ENCODE data around the gene USP6NL. TPM values are rescaled to one million over a fixed set of nuclear protein-coding genes. Genes with fewer than 3 reads are reported as not detected.

USP6NL gene
- total RNA-seq, 1 experiment from 2014 or later = 27.5 TPM

DNA sequence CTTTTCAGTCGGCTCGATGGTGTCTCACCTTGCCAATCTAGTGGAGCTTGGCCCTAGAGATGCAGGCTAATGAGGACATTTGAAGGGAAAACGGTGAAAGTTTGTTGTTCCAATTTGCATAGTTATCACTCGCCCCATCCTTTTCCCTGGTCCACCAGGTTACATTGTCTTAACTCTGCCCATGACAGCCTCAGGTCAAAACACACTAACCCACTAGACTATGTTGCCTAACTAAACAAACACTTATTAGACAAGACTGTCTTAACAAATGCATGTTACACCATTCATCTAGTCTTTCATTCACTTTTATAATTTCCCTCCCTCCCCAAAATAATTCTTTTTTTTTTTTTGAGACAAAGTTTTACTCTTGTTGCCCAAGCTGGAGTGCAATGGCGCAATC is 40.7 kb downstream of the USP6NL start:
- intact Hi-C loops (cut with micrococcal nuclease; ENCODE audit: unreplicated experiment) = no loop called here
- peaks cover 57% of the 10 kb centered on the region for H3K4me1 Mint-ChIP-seq (ENCODE audit: low read depth, unreplicated experiment)
- TF ChIP-seq, protein P1, sequence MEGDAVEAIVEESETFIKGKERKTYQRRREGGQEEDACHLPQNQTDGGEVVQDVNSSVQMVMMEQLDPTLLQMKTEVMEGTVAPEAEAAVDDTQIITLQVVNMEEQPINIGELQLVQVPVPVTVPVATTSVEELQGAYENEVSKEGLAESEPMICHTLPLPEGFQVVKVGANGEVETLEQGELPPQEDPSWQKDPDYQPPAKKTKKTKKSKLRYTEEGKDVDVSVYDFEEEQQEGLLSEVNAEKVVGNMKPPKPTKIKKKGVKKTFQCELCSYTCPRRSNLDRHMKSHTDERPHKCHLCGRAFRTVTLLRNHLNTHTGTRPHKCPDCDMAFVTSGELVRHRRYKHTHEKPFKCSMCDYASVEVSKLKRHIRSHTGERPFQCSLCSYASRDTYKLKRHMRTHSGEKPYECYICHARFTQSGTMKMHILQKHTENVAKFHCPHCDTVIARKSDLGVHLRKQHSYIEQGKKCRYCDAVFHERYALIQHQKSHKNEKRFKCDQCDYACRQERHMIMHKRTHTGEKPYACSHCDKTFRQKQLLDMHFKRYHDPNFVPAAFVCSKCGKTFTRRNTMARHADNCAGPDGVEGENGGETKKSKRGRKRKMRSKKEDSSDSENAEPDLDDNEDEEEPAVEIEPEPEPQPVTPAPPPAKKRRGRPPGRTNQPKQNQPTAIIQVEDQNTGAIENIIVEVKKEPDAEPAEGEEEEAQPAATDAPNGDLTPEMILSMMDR (IDR thresholded peaks at IDR 0.05; ENCODE audit: unreplicated experiment) = no peak
- no peak for DNase-seq
- CTCF ChIA-PET = no interaction called here
- no peak overlapping the region for H3K27ac Mint-ChIP-seq (ENCODE audit: unreplicated experiment)
- no TSS peak for BruUV-seq (replicated peaks)
- no peaks in the 10 kb centered on the region for H3K27me3 Mint-ChIP-seq (ENCODE audit: unreplicated experiment)
- no peaks in the 10 kb centered on the region for H3K9me3 Mint-ChIP-seq (ENCODE audit: low read depth, unreplicated experiment)
- H3K36me3 Mint-ChIP-seq (ENCODE audit: insufficient read depth, unreplicated experiment) = no peaks in the 10 kb centered on the region
- no peak overlapping the region for H3K4me3 Mint-ChIP-seq (ENCODE audit: low read depth, unreplicated experiment)

DNA sequence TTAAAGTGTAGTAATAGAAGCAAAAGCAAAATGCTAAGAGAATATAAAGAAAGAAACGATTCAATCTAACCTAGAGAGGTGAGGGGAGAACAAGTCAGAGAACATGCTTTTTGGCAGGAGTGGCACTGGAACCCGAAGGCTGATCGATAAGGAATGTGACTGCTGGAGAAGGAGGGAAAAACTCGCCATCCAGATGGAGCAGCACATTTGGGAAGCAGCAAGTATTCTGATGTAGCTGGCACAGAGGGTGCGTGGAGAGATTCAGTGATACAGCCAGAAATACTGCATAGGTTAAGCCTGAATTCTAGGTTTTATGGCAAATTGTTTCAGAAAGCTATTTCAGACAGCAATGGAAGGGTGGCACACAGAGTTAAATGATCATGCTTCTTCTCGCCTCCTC is 42.0 kb downstream of the USP6NL start:
- CTCF ChIA-PET = no interaction called here
- Mint-ChIP-seq H3K36me3 (ENCODE audit: insufficient read depth, unreplicated experiment) (no peaks in the 10 kb centered on the region), H3K27ac (ENCODE audit: unreplicated experiment) (no peak overlapping the region), H3K9me3 (ENCODE audit: low read depth, unreplicated experiment) (no peaks in the 10 kb centered on the region), H3K4me3 (ENCODE audit: low read depth, unreplicated experiment) (no peak overlapping the region), H3K4me1 (ENCODE audit: low read depth, unreplicated experiment) (peaks cover 55% of the 10 kb centered on the region), H3K27me3 (ENCODE audit: unreplicated experiment) (no peaks in the 10 kb centered on the region)
- no peak for DNase-seq
- TF ChIP-seq, protein P1 (IDR thresholded peaks at IDR 0.05; ENCODE audit: unreplicated experiment) = no peak
- BruUV-seq (replicated peaks) = no TSS peak
- intact Hi-C loops (cut with micrococcal nuclease; ENCODE audit: unreplicated experiment) = no loop called here

DNA sequence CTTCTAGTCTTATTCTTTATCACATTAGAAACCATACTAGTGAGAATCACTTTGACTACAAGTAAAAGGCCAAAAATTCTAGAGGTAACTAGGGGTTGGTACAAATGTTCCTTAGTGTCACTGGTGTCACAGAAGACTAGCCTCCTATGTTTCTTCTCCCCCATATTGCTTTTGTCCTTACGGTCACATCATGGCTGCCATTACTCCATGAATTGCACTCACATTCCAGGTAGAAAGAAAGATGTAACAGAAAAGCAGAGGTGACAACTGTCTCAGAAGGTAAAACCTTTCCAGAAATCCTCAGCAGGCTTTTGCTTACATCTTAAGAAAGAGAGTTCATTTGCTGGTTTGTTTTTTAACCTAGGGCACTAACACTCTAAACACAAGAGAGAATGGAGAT is 42.9 kb downstream of the USP6NL start:
- Mint-ChIP-seq H3K4me1 (ENCODE audit: low read depth, unreplicated experiment) (peaks cover 52% of the 10 kb centered on the region), H3K27ac (ENCODE audit: unreplicated experiment) (no peak overlapping the region), H3K4me3 (ENCODE audit: low read depth, unreplicated experiment) (no peak overlapping the region), H3K36me3 (ENCODE audit: insufficient read depth, unreplicated experiment) (no peaks in the 10 kb centered on the region), H3K27me3 (ENCODE audit: unreplicated experiment) (no peaks in the 10 kb centered on the region), H3K9me3 (ENCODE audit: low read depth, unreplicated experiment) (no peaks in the 10 kb centered on the region)
- CTCF ChIA-PET = no interaction called here
- no peak for DNase-seq
- intact Hi-C loops (cut with micrococcal nuclease; ENCODE audit: unreplicated experiment) = no loop called here
- TF ChIP-seq, protein P1 (IDR thresholded peaks at IDR 0.05; ENCODE audit: unreplicated experiment) = no peak
- no TSS peak for BruUV-seq (replicated peaks)

DNA sequence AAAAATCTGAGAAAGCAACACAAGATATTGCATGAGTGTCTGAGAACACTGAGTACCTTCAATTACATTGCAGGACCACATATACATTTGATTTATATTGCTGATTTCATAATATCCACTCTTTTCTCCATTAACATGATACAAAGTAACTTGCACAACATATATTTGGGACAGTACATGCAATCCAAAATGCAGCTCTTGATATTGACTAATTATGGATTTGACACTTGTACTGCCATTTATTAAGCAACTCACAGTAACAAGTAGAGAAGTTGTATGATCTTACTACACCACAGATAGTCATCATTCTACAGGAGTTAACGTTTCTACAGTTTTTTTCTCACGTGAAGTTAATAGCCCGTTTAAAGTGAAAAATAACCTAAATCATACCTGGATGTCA is 46.7 kb downstream of the USP6NL start:
- intact Hi-C loops (cut with micrococcal nuclease; ENCODE audit: unreplicated experiment) = no loop called here
- Mint-ChIP-seq H3K27me3 (ENCODE audit: unreplicated experiment) (no peaks in the 10 kb centered on the region), H3K36me3 (ENCODE audit: insufficient read depth, unreplicated experiment) (no peaks in the 10 kb centered on the region), H3K4me3 (ENCODE audit: low read depth, unreplicated experiment) (no peak overlapping the region), H3K9me3 (ENCODE audit: low read depth, unreplicated experiment) (no peaks in the 10 kb centered on the region), H3K27ac (ENCODE audit: unreplicated experiment) (no peak overlapping the region), H3K4me1 (ENCODE audit: low read depth, unreplicated experiment) (peaks cover 58% of the 10 kb centered on the region)
- no peak for DNase-seq
- BruUV-seq (replicated peaks) = no TSS peak
- TF ChIP-seq, protein P1 (IDR thresholded peaks at IDR 0.05; ENCODE audit: unreplicated experiment) = no peak
- CTCF ChIA-PET = no interaction called here

DNA sequence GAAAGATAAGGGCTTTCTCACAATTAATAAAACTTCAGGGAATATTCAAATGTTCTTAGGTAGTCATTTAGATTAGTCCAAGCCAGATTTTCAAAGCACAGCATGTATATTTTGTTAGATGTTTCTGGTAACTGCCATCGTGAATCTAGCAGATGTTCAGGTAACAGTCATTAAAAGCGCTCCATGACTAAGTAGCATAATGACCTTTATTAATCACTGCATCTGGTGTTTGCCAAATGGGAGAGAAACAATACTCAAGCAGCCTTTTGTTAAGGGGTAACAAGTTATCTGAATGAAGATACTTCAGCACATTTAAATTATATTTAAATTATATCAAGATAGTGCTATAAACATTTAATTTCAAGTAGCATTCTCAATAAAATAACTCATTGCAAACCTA is 47.5 kb downstream of the USP6NL start:
- H3K4me3 Mint-ChIP-seq (ENCODE audit: low read depth, unreplicated experiment) = no peak overlapping the region
- no peak for DNase-seq
- no peaks in the 10 kb centered on the region for H3K27me3 Mint-ChIP-seq (ENCODE audit: unreplicated experiment)
- no peaks in the 10 kb centered on the region for H3K36me3 Mint-ChIP-seq (ENCODE audit: insufficient read depth, unreplicated experiment)
- intact Hi-C loops (cut with micrococcal nuclease; ENCODE audit: unreplicated experiment) = no loop called here
- H3K27ac Mint-ChIP-seq (ENCODE audit: unreplicated experiment) = no peak overlapping the region
- H3K9me3 Mint-ChIP-seq (ENCODE audit: low read depth, unreplicated experiment) = no peaks in the 10 kb centered on the region
- CTCF ChIA-PET = no interaction called here
- TF ChIP-seq, protein P1 (IDR thresholded peaks at IDR 0.05; ENCODE audit: unreplicated experiment) = no peak
- peaks cover 57% of the 10 kb centered on the region for H3K4me1 Mint-ChIP-seq (ENCODE audit: low read depth, unreplicated experiment)
- no TSS peak for BruUV-seq (replicated peaks)

Data from Calu3 (cell line).